GM23338 (cell line): ENCODE results near the gene FGF11. TPM values are rescaled to one million over a fixed set of nuclear protein-coding genes. Genes with fewer than 3 reads are reported as not detected.

Experiments used
- ATAC-seq: fragments of 200-7000 bp; cut with Tn5 transposase; 3 replicates; pipeline ENCODE4 v1.9.1; 2020
- DNase-seq: peaks from one replicate; pipeline ENCODE4 v3.0.0-alpha.2; 2015; ENCODE audit warnings: low spot score
- H2AFZ ChIP-seq: fragments of 200-600 bp; sonication (generic); 2 replicates; pipeline ENCODE4 v1.8.0; 2016; ENCODE audit warnings: antibody characterized with exemption, mild to moderate bottlenecking, moderate library complexity
- H3F3A ChIP-seq: fragments of 200-600 bp; sonication (generic); replicated peaks from 2 replicates; pipeline ENCODE4 v1.8.0; 2017; ENCODE audit warnings: antibody characterized with exemption, mixed run types, low read depth
- H3K27ac ChIP-seq: fragments of 200-600 bp; sonication (generic); 2 replicates; pipeline ENCODE4 v1.6.1; 2016; ENCODE audit warnings: low read depth
- H3K27me3 ChIP-seq: fragments of 200-600 bp; sonication (generic); 2 replicates; pipeline ENCODE4 v1.8.0; 2016; ENCODE audit warnings: mild to moderate bottlenecking, mixed run types, moderate library complexity; ENCODE audit not compliant: insufficient read depth
- H3K36me3 ChIP-seq: fragments of 200-600 bp; sonication (generic); 2 replicates; pipeline ENCODE4 v1.8.0; 2016; ENCODE audit warnings: mild to moderate bottlenecking; ENCODE audit not compliant: insufficient read depth
- H3K4me1 ChIP-seq: fragments of 200-600 bp; sonication (generic); 2 replicates; pipeline ENCODE4 v1.8.0; 2016; ENCODE audit warnings: mild to moderate bottlenecking, moderate library complexity; ENCODE audit not compliant: insufficient read depth
- H3K4me2 ChIP-seq: fragments of 200-600 bp; sonication (generic); 2 replicates; pipeline ENCODE4 v1.7.1; 2017; ENCODE audit warnings: mixed run types
- H3K4me3 ChIP-seq: fragments of 200-600 bp; sonication (generic); 2 replicates; pipeline ENCODE4 v1.6.1; 2016; ENCODE audit warnings: mixed run types
- H3K79me2 ChIP-seq: fragments of 200-600 bp; sonication (generic); replicated peaks from 2 replicates; pipeline ENCODE4 v1.8.0; 2017; ENCODE audit warnings: mild to moderate bottlenecking; ENCODE audit not compliant: insufficient read depth
- H3K9me2 ChIP-seq: fragments of 200-600 bp; sonication (generic); 2 replicates; pipeline ENCODE4 v1.8.0; 2017; ENCODE audit not compliant: insufficient read depth
- H4K20me1 ChIP-seq: fragments of 200-600 bp; sonication (generic); replicated peaks from 2 replicates; pipeline ENCODE4 v1.8.0; 2017; ENCODE audit warnings: mild to moderate bottlenecking; ENCODE audit not compliant: insufficient read depth
- H3K27ac Mint-ChIP-seq: 2 replicates; pipeline ENCODE4 v1.8.0; 2020; ENCODE audit warnings: inconsistent platforms, mild to moderate bottlenecking, moderate library complexity, mixed read lengths
- H3K27me3 Mint-ChIP-seq: 3 replicates; pipeline ENCODE4 v1.8.0; 2022; ENCODE audit warnings: low read depth, mild to moderate bottlenecking, moderate library complexity, mixed read lengths, inconsistent platforms; ENCODE audit not compliant: insufficient read depth, poor library complexity
- H3K36me3 Mint-ChIP-seq: 3 replicates; pipeline ENCODE4 v1.8.0; 2021; ENCODE audit warnings: low read depth, mild to moderate bottlenecking, inconsistent platforms, moderate library complexity, mixed read lengths
- H3K4me1 Mint-ChIP-seq: 3 replicates; pipeline ENCODE4 v1.8.0; 2020; ENCODE audit warnings: mild to moderate bottlenecking, inconsistent platforms, mixed read lengths
- H3K4me3 Mint-ChIP-seq: 3 replicates; pipeline ENCODE4 v1.8.0; 2021; ENCODE audit warnings: moderate library complexity, mild to moderate bottlenecking, inconsistent platforms, mixed read lengths
- H3K9me3 Mint-ChIP-seq: 3 replicates; pipeline ENCODE4 v1.8.0; 2020; ENCODE audit warnings: moderate library complexity, mild to moderate bottlenecking, inconsistent platforms, mixed read lengths
- EZH2phosphoT487 ChIP-seq: fragments of 200-600 bp; sonication (generic); IDR thresholded peaks from one replicate; pipeline ENCODE4 v1.8.1; 2018; ENCODE audit warnings: antibody characterized with exemption; ENCODE audit not compliant: unreplicated experiment
- JUNB ChIP-seq: IDR thresholded peaks from one replicate; pipeline ENCODE4 v1.6.1; 2016; ENCODE audit warnings: antibody characterized with exemption; ENCODE audit not compliant: unreplicated experiment
- NANOG ChIP-seq: IDR thresholded peaks from 2 replicates; pipeline ENCODE4 v1.6.1; 2016; ENCODE audit warnings: antibody characterized with exemption, borderline replicate concordance
- POLR2AphosphoS5 ChIP-seq: IDR thresholded peaks from 2 replicates; pipeline ENCODE4 v1.6.1; 2016; ENCODE audit warnings: antibody characterized with exemption, low read depth
- STAT1 ChIP-seq: IDR thresholded peaks from one replicate; pipeline ENCODE4 v1.6.1; 2016; ENCODE audit warnings: antibody characterized with exemption; ENCODE audit not compliant: unreplicated experiment
- ZNF114 ChIP-seq: fragments of 250-450 bp; sonication (Bioruptor Pico); IDR thresholded peaks from 2 replicates; pipeline ENCODE4 v1.5.0; 2020; ENCODE audit warnings: mild to moderate bottlenecking, moderate library complexity
- ZNF331 ChIP-seq: fragments of 250-450 bp; sonication (Bioruptor Pico); IDR thresholded peaks from 2 replicates; pipeline ENCODE4 v1.5.0; 2020; ENCODE audit warnings: low read depth, mild to moderate bottlenecking, moderate library complexity
- polyA plus RNA-seq: library from polyadenylated mRNA; unstranded; fragments of >200 nt; fragmentation: Nextera tagmentation; extraction: Ambion mirVana; gene quantifications from 2 replicates; pipeline ENCODE4 v1.2.1, GENCODE V29; 2016
- total RNA-seq: library from RNA; depleted of rRNA; stranded (reverse); fragments of >200 nt; shearing (Covaris generic); gene quantifications from 2 replicates; pipeline ENCODE4 v1.2.3, GENCODE V29; 2014
- TF ChIP-seq, protein P1 (sequence below): IDR thresholded peaks from one replicate; pipeline ENCODE4 v1.6.1; 2018; ENCODE audit warnings: antibody characterized with exemption; ENCODE audit not compliant: unreplicated experiment
- TF ChIP-seq, protein P2 (sequence below): IDR thresholded peaks from 2 replicates; pipeline ENCODE4 v1.6.1; 2016; ENCODE audit warnings: antibody characterized with exemption
- TF ChIP-seq, protein P3 (sequence below): fragments of 250-450 bp; sonication (Bioruptor Pico); IDR thresholded peaks from 2 replicates; pipeline ENCODE4 v1.5.0; 2020; ENCODE audit warnings: mild to moderate bottlenecking, moderate library complexity
- TF ChIP-seq, protein P4 (sequence below), 2 experiments: fragments of 200-600 bp in 1 of 2; sonication (generic) in 1 of 2; conservative IDR thresholded peaks; 2 replicates each; pipeline versions ENCODE4 v1.5.1 to v1.6.1; 2016 to 2017; ENCODE audit warnings: antibody characterized with exemption in 2 of 2, low read depth in 2 of 2, mild to moderate bottlenecking in 2 of 2, moderate library complexity in 1 of 2

The FGF11 gene
- total and polyA plus RNA-seq, 2 experiments from 2014 or later: 11.1 to 16.6 TPM

DNA sequence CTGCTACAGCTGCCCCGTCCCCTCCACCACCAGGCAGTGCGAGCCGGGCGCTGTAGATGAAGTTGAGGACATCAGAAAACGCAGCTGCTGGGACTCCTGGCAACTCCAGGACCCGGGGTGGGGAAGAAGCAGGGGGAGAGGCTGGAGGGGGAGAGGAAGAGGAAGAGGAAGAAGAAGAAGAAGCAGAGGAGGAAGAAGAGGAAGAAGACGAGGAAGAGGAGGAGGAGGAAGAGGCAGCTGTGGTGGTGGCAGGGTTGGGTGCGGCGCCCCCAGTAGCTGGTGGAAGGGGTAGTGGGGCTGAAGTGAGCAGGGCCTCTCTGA lies 27.0 kb downstream of the FGF11 start (continued):
- TF ChIP-seq, protein P1, sequence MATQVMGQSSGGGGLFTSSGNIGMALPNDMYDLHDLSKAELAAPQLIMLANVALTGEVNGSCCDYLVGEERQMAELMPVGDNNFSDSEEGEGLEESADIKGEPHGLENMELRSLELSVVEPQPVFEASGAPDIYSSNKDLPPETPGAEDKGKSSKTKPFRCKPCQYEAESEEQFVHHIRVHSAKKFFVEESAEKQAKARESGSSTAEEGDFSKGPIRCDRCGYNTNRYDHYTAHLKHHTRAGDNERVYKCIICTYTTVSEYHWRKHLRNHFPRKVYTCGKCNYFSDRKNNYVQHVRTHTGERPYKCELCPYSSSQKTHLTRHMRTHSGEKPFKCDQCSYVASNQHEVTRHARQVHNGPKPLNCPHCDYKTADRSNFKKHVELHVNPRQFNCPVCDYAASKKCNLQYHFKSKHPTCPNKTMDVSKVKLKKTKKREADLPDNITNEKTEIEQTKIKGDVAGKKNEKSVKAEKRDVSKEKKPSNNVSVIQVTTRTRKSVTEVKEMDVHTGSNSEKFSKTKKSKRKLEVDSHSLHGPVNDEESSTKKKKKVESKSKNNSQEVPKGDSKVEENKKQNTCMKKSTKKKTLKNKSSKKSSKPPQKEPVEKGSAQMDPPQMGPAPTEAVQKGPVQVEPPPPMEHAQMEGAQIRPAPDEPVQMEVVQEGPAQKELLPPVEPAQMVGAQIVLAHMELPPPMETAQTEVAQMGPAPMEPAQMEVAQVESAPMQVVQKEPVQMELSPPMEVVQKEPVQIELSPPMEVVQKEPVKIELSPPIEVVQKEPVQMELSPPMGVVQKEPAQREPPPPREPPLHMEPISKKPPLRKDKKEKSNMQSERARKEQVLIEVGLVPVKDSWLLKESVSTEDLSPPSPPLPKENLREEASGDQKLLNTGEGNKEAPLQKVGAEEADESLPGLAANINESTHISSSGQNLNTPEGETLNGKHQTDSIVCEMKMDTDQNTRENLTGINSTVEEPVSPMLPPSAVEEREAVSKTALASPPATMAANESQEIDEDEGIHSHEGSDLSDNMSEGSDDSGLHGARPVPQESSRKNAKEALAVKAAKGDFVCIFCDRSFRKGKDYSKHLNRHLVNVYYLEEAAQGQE: no peak
- no peak for TF ChIP-seq JUNB
- no peak for TF ChIP-seq POLR2AphosphoS5
- no peak for TF ChIP-seq ZNF331 (CRISPR knock-in tag)
- no peak for TF ChIP-seq EZH2phosphoT487
- TF ChIP-seq, protein P2, sequence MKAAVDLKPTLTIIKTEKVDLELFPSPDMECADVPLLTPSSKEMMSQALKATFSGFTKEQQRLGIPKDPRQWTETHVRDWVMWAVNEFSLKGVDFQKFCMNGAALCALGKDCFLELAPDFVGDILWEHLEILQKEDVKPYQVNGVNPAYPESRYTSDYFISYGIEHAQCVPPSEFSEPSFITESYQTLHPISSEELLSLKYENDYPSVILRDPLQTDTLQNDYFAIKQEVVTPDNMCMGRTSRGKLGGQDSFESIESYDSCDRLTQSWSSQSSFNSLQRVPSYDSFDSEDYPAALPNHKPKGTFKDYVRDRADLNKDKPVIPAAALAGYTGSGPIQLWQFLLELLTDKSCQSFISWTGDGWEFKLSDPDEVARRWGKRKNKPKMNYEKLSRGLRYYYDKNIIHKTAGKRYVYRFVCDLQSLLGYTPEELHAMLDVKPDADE: no peak
- TF ChIP-seq ZNF114 (CRISPR knock-in tag): no peak
- no peak for TF ChIP-seq NANOG

DNA sequence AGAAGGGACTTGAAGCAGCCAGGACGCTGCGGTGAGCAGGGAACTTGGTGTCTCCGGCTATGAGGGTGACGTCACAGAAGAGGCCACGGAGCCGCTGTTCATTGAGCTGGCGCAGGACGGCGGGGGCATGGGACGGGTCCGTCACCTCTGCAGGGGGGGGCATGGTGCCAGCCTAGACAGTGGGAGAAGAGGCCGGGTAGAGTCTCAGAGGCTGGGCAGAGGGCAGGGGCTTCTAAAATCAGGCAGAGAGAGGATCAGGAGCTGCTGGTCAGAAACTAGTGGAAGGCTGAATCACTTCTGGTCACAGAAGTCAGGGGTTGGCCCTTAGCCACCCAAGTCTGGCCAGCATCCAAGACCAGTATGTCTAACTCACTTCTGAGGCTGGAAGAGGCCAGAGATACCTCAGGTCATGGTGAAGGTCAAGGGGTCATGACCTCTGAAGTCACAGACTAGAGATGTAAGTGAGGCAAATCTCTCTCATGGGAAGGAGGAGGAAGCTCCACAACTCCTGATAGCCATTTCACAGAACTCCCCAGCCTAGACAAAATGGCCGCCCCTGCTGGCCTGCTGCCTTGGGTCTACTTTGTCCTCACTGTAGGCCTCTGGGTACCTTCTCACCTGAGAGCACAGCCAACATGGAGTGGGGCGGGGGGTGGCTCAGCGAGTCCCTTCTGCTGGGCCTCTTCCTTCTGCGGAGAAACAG lies 27.5 kb downstream of the FGF11 start:
- no peak overlapping the region for H3K27ac ChIP-seq
- H3K4me2 ChIP-seq: no peak overlapping the region
- no peaks in the 10 kb centered on the region for H4K20me1 ChIP-seq
- H3F3A ChIP-seq: no peaks in the 10 kb centered on the region
- Mint-ChIP-seq H3K27ac (peak overlapping the region; percentile 89), H3K27me3 (peaks cover 10% of the 10 kb centered on the region), H3K36me3 (peaks cover 7% of the 10 kb centered on the region), H3K4me1 (peaks cover 8% of the 10 kb centered on the region; the same call in 2 of the 3 replicates), H3K9me3 (no peaks in the 10 kb centered on the region), H3K4me3 (no peak overlapping the region)
- no peaks in the 10 kb centered on the region for H3K36me3 ChIP-seq
- peaks cover 4% of the 10 kb centered on the region; the same call in 1 of the 2 replicates for H3K4me1 ChIP-seq
- no peak overlapping the region for H2AFZ ChIP-seq
- no peak overlapping the region for H3K4me3 ChIP-seq
- H3K27me3 ChIP-seq: no peaks in the 10 kb centered on the region
- DNase-seq (no peak), ATAC-seq (no peak)
- no peaks in the 10 kb centered on the region for H3K9me2 ChIP-seq
- H3K79me2 ChIP-seq: 0 out of 2 replicates have a peak, but pooled peaks cover 11% of the 10 kb centered on the region
- TF ChIP-seq, protein P2: no peak
- TF ChIP-seq, protein P3, sequence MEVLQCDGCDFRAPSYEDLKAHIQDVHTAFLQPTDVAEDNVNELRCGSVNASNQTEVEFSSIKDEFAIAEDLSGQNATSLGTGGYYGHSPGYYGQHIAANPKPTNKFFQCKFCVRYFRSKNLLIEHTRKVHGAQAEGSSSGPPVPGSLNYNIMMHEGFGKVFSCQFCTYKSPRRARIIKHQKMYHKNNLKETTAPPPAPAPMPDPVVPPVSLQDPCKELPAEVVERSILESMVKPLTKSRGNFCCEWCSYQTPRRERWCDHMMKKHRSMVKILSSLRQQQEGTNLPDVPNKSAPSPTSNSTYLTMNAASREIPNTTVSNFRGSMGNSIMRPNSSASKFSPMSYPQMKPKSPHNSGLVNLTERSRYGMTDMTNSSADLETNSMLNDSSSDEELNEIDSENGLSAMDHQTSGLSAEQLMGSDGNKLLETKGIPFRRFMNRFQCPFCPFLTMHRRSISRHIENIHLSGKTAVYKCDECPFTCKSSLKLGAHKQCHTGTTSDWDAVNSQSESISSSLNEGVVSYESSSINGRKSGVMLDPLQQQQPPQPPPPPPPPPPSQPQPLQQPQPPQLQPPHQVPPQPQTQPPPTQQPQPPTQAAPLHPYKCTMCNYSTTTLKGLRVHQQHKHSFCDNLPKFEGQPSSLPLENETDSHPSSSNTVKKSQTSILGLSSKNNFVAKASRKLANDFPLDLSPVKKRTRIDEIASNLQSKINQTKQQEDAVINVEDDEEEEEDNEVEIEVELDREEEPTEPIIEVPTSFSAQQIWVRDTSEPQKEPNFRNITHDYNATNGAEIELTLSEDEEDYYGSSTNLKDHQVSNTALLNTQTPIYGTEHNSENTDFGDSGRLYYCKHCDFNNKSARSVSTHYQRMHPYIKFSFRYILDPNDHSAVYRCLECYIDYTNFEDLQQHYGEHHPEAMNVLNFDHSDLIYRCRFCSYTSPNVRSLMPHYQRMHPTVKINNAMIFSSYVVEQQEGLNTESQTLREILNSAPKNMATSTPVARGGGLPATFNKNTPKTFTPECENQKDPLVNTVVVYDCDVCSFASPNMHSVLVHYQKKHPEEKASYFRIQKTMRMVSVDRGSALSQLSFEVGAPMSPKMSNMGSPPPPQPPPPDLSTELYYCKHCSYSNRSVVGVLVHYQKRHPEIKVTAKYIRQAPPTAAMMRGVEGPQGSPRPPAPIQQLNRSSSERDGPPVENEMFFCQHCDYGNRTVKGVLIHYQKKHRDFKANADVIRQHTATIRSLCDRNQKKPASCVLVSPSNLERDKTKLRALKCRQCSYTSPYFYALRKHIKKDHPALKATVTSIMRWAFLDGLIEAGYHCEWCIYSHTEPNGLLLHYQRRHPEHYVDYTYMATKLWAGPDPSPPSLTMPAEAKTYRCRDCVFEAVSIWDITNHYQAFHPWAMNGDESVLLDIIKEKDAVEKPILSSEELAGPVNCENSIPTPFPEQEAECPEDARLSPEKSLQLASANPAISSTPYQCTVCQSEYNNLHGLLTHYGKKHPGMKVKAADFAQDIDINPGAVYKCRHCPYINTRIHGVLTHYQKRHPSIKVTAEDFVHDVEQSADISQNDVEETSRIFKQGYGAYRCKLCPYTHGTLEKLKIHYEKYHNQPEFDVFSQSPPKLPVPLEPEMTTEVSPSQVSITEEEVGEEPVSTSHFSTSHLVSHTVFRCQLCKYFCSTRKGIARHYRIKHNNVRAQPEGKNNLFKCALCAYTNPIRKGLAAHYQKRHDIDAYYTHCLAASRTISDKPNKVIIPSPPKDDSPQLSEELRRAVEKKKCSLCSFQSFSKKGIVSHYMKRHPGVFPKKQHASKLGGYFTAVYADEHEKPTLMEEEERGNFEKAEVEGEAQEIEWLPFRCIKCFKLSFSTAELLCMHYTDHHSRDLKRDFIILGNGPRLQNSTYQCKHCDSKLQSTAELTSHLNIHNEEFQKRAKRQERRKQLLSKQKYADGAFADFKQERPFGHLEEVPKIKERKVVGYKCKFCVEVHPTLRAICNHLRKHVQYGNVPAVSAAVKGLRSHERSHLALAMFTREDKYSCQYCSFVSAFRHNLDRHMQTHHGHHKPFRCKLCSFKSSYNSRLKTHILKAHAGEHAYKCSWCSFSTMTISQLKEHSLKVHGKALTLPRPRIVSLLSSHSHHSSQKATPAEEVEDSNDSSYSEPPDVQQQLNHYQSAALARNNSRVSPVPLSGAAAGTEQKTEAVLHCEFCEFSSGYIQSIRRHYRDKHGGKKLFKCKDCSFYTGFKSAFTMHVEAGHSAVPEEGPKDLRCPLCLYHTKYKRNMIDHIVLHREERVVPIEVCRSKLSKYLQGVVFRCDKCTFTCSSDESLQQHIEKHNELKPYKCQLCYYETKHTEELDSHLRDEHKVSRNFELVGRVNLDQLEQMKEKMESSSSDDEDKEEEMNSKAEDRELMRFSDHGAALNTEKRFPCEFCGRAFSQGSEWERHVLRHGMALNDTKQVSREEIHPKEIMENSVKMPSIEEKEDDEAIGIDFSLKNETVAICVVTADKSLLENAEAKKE (CRISPR knock-in tag): no peak
- no peak for TF ChIP-seq EZH2phosphoT487
- TF ChIP-seq, protein P4, sequence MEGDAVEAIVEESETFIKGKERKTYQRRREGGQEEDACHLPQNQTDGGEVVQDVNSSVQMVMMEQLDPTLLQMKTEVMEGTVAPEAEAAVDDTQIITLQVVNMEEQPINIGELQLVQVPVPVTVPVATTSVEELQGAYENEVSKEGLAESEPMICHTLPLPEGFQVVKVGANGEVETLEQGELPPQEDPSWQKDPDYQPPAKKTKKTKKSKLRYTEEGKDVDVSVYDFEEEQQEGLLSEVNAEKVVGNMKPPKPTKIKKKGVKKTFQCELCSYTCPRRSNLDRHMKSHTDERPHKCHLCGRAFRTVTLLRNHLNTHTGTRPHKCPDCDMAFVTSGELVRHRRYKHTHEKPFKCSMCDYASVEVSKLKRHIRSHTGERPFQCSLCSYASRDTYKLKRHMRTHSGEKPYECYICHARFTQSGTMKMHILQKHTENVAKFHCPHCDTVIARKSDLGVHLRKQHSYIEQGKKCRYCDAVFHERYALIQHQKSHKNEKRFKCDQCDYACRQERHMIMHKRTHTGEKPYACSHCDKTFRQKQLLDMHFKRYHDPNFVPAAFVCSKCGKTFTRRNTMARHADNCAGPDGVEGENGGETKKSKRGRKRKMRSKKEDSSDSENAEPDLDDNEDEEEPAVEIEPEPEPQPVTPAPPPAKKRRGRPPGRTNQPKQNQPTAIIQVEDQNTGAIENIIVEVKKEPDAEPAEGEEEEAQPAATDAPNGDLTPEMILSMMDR (conservative IDR thresholded peaks at IDR 0.05; ENCODE audit: low read depth in 2 of 2): no peak
- no peak for TF ChIP-seq STAT1
- TF ChIP-seq POLR2AphosphoS5: no peak
